Activated CD4-positive, alpha-beta T cell treated with anti-CD3 and anti-CD28 coated beads for 4 hours (primary cell): Measurements from ENCODE around the gene KIF15.
A peak's percentile ranks its signal among the peaks of the same experiment; 100 is the strongest.
"Not testable (repeated sequence)": the region's sequence is repeated elsewhere in the genome, so short reads cannot be mapped to it uniquely, and the experiment has no call there.

Experiments used
- DNase-seq, 2 donors: peaks; one replicate each; pipeline ENCODE4 v3.0.0-alpha.2; 2020

The KIF15 gene

DNA sequence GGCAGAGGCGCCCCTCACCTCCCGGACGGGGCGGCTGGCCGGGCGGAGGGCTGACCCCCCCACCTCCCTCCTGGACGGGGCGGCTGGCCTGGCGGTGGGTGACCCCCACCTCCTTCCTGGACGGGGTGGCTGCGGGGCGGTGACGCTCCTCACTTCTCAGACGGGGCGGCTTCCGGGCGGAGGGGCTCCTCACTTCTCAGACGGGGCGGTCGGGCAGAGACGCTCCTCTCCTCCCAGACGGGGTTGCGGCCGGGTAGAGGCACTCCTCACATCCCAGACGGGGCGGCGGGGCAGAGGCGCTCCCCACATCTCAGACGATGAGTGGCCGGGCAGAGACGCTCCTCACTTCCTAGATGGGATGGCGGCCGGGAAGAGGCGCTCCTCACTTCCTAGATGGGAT lies 59.6 kb downstream of the KIF15 start:
- DNase-seq = not testable (repeated sequence)

DNA sequence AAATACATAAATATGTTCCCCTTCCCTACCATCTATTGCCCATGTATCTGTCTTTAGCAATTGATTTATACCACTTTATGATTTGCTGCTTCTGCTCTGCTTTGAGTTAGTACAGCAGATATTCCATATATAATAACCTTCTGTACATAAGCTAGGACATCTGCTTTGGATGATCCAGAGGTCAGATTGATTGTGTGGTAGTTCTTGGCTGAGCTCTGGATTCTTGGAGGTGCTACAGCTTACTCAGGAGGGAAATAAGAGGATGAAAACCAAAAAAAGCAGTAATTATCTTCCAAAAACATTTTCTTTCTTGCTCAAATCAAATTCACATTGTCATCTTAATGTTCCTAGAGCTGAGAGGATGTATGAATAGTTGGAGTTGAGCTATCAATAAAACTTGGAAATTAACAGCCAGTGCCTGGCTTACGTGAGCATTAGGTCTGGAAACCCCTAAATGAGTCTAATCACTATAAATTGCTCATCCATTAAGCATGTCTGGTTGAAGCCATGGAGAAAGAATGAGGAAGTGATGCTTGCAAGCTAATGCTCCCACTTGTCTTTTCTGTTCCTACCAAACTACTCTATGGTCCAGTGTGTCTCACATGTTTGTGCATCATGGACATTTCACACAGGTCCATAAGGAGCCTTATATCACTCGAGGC lies 63.8 kb downstream of the KIF15 start:
- DNase-seq = no peak

DNA sequence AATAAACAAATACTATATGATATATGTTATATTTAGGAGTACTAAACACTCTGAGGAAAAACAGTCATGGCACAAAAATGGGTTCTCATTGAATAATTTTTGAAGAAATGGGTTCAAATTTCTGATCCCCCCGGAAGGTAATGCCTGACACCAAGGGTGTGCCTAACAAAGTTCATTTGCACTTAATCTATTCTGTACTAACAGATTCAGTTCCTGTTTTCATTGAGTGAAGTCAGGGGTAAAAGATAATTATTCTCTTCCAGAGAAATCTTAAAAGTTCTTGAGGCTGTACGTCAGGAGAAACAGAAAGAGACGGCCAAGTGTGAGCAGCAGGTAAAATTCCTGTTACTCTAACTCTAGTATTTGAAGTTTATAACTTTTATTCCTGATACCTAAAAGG lies 65.6 kb downstream of the KIF15 start:
- DNase-seq = no peak

DNA sequence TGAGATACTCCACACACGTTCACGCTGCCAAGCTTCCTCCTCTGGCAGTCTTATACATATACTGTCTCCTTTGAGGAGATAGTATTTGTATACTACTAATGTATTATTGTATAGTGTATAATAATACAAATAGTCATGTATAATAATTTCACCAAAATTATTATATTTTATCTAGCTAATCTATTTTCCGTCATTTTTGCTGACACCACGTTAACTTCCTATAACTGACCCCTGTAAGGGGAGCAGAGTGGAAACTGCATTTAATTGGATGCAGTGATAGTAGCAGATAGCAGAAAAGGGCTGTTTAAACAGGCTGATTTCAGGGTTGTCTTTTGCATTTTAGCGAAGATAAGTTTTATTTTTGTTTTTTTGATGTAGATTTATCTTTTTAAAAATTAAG lies 69.6 kb downstream of the KIF15 start:
- DNase-seq = no peak

DNA sequence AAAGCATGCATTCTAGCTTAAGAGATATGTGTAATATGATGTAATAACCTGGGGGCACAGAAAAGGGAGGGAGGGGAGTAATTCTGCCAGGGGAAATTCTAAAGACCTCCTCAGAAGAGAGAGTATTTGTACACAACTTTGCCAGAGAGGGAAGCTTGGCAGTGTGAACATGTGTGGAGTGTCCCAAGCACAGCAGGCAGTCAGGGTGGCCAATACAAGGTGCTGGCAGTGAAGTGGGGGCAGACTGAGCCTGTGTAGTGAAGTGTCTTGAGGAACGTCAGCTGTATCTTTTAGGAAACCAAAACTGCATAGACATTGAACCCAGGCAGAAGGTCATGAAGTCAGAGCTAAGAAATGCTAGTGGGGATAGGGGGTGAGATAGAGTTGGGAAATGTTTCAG lies 70.4 kb downstream of the KIF15 start:
- DNase-seq = no peak

DNA sequence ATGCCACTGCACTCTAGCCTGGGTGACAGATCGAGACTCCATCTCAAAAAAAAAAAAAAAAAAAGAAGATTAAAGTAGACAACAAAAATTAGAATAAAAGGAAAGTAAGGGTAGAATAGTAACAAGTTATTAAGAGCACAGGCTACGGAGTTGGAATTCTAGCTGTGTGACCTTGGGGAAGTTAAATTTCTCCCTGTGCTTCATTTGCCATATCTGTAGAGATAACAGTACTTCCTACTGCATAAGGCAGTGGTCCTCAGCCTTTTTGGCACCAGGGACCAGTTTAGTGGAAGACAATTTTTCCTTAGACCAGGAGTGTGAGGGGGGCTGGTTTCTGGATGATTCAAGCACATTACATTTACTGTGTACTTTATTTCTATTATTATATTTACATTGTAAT lies 71.4 kb downstream of the KIF15 start:
- DNase-seq = no peak

DNA sequence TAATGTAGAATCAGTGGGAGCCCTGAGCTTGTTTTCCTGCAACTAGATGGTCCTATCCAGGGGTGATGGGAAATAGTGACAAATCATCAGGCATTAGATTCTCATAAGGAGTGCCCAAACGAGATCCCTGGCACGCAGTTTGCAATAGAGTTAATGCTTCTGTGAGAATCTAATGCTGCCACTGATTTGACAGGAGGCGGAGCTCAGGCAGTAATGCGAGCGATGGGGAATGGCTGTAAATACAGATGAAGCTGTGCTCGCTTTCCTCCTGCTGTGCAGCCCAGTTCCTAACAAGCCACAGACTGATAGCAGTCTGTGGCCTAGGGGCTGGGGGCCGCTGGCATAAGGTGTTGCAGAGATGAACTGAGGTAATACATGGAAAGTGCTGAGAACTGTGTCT lies 71.8 kb downstream of the KIF15 start:
- no peak for DNase-seq

DNA sequence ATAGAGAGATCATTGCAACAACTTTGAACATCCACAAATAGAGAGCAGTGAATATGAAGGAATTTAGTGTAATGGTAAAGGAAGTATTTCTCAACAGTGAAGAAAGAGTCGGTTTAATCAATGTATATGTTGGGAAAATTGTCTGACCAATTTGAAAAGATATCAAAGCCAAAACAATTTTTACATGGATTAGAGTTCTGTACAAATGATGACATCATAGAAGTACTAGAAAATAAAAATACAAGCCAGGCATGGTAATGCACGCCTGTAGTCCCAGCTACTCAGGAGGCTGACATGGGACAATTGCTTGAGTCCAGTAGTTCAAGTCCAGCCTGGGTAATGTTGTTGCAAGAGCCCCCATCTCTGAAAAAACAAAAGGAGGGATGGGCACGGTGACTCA lies 74.1 kb downstream of the KIF15 start:
- no peak for DNase-seq

DNA sequence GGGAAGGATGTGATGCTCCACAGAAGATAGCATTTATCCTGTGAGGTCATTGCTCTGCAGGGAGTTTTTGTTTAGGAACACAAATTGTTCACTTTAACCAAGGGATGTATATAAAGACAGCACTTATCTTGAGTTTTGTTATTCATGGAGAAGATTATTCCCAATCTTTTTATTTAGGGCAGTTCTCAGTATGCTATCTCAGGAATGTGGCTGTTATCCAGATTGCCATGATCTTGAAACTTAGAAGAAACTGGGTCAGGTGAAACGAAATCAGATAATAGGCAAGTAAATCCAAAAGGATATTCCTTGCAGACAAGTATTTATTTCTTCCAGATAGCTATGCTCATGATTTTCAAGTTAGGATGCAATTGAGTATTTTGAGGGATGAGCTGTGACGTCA lies 80.8 kb downstream of the KIF15 start:
- DNase-seq = no peak

DNA sequence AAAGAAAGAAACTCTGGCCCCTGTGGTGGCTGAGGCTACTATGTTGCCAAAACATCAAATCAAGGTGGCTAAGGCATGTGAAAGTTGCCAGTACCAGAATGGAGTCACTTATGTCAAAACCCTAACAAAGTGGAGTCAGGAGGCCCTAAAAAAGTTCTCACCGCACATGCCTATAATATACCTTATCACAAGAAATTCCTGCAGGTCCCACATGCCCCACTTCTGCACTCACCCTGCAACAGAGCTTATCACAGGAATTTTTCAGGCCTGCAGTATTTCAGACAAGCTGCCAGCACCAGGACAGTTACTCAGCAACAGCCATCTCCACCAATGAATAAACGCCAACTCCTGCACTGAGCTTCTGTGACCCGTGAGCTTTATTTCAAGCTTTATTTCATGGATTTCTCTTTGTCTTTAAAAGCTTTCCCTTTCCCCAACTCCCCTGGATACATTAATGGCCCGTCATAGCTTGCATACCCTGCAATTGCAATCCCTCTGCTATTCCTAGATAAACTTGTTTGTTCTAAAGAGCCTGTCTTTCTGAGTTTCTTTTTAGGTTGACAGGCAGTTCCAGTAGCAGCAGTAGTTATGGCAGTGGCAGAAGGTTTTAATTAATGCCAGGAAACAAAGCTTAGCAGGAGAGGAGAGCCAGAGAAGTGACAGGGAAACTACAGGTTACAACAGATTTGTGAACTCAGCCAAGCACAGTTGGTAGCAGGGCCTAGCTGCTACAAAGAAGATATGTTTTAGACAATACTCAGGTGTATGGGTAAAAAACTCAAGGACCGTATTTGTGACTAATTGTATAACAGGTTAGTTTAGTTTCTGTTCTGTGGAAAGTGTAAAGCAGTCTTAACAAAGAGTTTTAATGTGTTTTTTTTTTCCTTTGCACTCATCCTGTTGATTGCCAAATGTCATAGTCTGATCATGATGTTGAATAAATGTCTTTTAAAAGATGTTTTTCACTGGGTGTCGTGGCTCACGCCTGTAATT lies 84.2 kb downstream of the KIF15 start:
- no peak for DNase-seq

DNA sequence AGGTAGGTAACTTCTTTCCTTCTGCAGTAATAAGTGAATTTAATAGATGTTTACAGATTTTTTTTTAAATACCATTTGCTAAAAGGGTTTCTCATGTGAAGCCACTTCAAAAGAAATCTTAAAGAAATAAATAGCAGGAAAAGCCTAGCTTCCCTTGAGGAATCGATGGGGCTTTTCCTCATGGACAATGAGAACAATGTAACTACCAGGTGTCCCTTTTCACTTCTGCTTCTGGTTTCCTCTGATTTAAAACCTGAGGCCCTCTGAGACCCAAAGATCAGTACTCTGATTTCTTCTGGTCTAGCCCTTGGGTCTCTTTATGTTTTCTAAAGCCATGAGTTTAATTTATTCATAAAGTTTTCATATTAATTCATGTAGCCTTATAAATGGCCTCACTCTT lies 87.0 kb downstream of the KIF15 start:
- no peak for DNase-seq

DNA sequence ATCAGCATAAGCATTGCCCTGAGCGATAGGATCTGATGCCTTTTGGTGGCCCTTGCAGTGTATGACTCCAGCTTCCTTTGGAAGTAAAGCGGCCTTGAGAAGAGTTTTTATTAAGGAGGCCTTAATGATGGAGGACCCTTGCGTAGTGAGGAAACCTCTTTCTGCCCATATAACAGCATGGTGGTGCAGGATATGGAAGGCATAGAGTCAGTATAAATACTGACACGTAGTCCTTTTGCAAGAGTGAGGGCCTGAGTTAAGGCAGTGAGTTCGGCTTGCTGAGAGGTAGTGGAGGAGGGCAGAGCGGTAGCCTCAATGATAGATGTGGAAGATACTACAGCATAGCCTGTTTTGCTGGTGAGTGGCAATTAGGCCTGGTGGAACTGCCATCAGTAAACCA lies 95.1 kb downstream of the KIF15 start:
- DNase-seq = not testable (repeated sequence)

DNA sequence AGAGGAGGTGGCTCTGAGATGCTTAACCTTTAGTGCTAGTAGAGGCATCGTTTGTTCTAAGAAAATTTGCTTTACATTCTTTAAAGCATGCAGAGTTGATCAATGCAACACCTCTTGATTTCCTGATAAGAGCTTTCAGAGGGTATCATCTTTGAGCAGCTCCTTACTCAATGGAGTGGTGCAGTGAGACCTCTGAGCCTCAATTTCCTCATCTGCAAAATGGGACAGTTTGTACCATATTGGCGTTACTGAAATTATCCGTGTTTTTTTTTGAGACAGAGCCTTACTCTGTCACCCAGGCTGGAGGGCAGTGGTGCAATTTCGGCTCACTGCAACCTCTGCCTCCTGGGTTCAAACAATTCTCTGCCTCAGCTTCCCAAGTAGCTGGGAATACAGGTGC lies 98.5 kb downstream of the KIF15 start:
- DNase-seq = no peak

DNA sequence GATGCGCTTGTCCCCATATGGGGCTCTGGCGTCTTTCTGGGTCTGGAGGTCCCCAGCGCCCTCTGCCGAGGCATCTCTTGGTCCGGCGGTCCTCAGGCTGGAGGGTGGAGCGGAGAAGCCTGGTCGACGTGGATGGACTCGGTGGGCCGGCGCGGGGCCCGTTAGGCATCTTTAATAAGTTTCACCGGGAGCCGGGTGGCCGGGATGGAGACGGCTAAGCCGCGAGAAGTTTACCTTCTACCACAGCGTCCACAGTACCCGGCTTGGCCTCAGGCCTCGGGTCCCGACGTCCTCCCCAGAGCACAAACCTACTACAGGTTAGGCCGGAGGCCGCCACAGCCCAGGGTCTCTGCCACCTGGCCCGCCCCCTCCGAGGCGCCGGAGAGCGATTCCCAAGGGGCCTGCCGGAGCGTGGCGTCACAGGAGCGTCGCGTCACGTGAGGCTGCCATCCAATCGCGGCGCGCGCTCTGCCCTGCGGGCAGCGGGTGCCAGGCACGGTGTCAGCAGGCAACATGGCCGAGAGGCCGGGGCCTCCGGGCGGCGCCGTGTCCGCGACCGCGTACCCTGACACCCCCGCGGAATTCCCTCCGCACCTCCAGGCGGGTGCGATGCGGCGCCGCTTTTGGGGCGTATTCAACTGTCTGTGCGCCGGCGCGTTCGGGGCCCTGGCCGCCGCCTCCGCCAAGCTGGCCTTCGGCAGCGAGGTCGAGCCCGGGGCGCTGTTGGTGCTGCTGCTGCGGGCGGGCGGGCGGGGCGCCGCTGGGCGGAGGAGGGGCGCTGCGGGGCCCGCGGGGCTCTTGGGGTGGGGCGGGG lies 100.0 kb downstream of the KIF15 start, which contains the start of gene TMEM42:
Gene TMEM42, plus strand, starts transcription at position 501 of the 814 bp plus-strand sequence. Its CDS starts 13 bp downstream, at position 514.
- peak; percentile 86 to 88 for DNase-seq

DNA sequence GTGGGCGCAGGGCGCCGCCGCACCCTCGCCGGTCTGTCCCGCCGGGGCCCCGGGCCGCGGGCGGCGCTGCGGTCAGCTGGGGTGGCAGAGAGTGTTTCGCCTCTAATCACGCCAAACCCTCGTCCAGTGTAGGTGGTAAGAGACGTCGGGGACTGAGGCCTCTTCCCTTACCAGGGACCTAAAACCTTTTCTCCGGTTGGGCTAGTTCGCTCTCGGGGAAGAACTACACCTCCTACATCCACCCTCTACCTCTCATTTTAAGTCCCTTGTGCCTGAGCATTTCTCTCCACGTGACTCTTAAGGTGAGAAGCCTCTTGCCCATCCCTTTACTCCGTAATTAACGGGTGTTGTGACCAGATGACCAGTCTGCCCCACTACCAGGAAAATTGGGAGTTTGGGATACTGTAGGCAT lies 100.6 kb downstream of the KIF15 start:
- peak in 1 of 2 donors; percentile 11 for DNase-seq

DNA sequence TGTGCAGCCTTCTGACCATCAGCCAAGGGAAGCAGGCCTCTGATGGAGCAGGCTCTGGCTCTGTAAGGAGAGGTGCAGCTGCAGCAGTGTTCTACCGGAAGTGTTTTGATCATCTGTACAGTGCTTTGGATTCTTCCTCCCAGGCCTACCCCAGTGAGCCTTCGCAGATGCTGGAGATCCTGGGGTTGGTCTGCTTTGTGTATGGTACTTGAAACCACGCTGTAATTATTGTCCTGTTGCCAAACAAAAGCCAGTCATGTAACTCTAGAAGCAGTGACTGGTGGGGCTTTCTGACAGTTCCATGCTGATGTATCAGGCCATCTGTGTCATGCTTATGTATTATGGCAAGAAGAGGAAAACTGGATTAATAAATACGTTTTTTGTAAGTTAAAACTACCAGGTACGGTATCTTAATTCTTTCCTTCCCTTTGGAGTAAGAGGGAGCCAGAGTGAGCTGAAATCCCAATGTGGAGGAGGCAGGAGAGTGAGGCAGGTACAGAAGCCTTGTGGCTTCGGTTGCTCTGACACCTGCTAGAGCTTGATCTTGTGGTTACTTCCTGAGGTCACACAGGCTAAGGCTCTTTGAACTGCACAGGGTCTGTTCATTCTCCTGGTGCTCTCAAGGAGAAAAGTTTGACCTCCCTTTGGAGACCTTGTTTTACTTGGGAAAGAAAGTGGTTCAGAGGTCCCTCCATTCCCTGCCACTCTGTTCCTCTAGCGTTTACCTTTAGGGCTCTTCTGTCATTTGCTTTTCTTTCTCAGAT lies 103.9 kb downstream of the KIF15 start:
- DNase-seq = no peak

DNA sequence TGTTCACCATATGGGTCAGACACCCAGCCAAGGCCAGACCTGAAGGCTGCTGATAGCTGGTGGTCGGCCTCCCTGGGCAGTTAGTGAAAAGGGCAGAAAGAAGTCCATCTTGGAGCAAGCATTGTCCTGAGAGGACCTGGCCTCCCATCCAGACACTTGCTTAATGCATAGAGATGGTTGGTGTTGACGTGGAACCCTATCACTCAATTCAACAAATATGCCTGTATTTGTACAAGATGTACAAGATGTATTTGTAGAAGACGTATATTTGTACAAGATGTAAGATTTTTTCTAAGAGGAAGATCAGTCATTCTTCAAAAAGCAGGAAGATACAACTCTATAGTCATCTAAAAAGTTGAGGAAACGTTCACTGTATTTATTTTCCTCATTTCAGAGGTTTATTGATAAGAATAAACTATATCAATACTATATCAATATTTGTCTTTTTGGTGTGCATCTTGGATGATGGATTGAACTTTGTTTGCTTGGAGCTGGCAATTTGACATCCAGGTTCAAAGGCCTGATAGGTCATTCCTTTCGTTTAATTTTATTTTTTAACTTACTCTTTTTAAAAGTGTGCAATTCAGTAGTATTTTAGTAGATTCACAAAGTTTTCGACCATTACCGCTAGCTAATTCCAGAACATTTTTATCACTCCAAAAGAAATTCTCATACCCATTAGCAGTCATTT lies 106.0 kb downstream of the KIF15 start:
- no peak for DNase-seq

DNA sequence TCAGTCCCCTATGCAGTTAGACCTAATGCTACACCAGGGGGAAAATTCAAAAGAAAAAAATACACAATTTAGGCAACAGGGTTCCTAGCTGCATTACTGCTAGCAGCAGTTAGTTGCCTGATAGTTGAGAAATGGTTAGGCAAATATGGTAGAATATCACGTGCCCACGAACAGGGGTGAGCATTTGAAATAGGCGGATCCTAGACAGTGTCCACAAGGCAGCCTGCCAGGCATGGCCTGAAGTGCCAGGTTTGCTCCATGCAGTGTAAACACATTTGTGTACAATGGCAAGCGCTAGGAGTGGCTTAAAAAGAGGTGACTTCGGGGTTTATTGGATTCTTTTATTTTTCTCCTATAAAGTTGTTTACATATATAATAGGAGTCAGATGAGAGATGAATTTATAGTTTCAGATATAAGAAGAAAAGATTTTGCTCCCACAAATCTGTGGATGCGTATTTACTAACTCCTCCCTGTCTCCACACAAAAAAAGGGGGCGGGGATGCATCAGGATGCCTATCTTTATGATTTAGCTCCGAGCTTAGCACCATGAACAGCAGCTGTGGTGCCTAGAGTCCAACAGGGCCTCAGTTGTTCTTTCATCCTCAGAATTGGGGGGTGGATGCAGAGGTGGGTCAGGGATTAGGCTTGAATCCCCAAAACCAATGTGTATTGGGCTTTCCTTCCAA lies 108.9 kb downstream of the KIF15 start:
- no peak for DNase-seq

DNA sequence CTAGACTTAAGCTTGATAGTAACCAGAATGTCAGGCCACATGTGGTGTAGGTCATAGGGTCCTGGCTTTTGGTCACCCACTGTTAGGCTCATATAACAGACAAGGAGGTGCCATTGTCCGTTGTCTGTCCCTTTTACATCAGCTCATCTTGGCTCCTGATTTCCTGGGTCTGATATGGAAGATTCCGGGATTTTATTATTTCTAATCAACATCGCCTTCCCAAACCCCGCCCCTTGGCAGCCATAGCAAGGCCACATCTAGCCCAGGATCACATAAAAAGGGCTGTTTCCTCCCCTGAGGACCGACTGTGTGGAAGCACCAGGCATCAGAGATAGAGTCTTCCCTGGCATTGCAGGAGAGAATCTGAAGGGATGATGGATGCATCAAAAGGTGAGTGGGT lies 112.7 kb downstream of the KIF15 start, which contains the start of gene TGM4:
Gene TGM4, plus strand, starts transcription at position 301 of the 400 bp plus-strand sequence. Its CDS starts 71 bp downstream, at position 372.
- DNase-seq = no peak

DNA sequence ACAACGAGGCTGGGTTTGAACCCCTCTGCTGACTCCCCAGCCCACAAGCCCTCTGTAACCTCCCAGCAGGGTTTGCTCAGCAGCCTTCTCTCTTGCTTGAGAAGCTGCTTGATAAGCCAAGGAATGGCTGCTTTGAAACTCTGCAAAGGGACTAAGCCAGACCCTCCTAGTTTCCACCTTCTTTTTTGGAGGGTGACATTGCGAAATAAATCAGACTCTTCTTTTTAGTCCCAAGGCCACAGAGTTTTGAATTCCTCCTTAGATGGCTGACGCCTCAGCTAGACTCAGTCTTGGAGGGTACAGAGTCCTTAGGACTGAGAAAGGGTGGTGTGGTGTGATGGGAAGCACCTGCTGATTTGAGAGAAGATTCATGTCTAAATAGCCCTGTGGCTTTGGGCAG lies 114.0 kb downstream of the KIF15 start:
- DNase-seq = no peak

DNA sequence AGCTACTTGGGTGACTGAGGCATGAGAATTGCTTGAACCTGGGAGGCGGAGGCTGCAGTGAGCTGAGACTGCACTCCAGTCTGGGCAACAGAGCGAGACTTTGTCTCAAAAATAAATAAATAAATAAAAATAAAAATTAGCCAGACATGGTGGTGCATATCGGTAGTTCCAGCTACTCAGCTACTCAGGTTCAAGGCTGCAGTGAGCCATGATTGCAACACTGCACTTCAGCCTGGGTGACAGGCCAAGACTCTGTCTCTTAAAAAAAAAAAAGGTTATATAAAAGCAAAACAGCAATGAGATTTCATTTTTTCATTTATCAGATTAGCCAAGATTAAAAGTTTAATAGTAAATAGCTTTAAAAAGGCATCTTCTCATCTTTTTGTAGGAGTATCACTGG lies 115.7 kb downstream of the KIF15 start:
- no peak for DNase-seq
